ENCODE results near the gene SUFU. TPM values are rescaled to one million over a fixed set of nuclear protein-coding genes. Genes with fewer than 3 reads are reported as not detected.

The SUFU gene
- total and polyA plus RNA-seq, 2 experiments from 2014 or later = 2.8 to 5.6 TPM

- Histone ChIP-seq H3K27me3 (ENCODE audit: insufficient read depth) (no peaks in the 10 kb centered on the region), H4K20me1 (replicated peaks; ENCODE audit: insufficient read depth) (no peaks in the 10 kb centered on the region; the same call in 1 of the 2 replicates), H3K9me2 (ENCODE audit: insufficient read depth) (no peaks in the 10 kb centered on the region), H3K4me3 (no peak overlapping the region), H3K79me2 (replicated peaks; ENCODE audit: insufficient read depth) (no peaks in the 10 kb centered on the region), H3K4me2 (no peak overlapping the region), H3K36me3 (ENCODE audit: insufficient read depth) (no peaks in the 10 kb centered on the region), H3F3A (replicated peaks; ENCODE audit: low read depth) (no peaks in the 10 kb centered on the region), H3K27ac (ENCODE audit: low read depth) (no peak overlapping the region), H2AFZ (no peak overlapping the region), H3K4me1 (ENCODE audit: insufficient read depth) (no peaks in the 10 kb centered on the region)
- H3K36me3 Mint-ChIP-seq (ENCODE audit: low read depth) = no peaks in the 10 kb centered on the region
- H3K27me3 Mint-ChIP-seq (ENCODE audit: insufficient read depth, low read depth, poor library complexity) = peaks cover 5% of the 10 kb centered on the region
- no peaks in the 10 kb centered on the region for H3K9me3 Mint-ChIP-seq
- peaks cover 3% of the 10 kb centered on the region; the same call in 1 of the 3 replicates for H3K4me1 Mint-ChIP-seq
- no peak for DNase-seq (ENCODE audit: low spot score)
- H3K4me3 Mint-ChIP-seq = no peak overlapping the region
- TF ChIP-seq CREB1 (CRISPR knock-in tag; IDR thresholded peaks at IDR 0.05; ENCODE audit: low read depth) (no peak), NANOG (IDR thresholded peaks at IDR 0.05; ENCODE audit: borderline replicate concordance) (no peak), EZH2 (IDR thresholded peaks at IDR 0.05; ENCODE audit: low read depth, unreplicated experiment) (no peak), POLR2AphosphoS5 (IDR thresholded peaks at IDR 0.05; ENCODE audit: low read depth) (no peak)
- H3K27ac Mint-ChIP-seq = no peak overlapping the region
- no peak for ATAC-seq
These were observed 34.2 kb downstream of the SUFU start for GRCh38 chr10:102537948-102538347.

- H3K36me3 ChIP-seq (ENCODE audit: insufficient read depth) = no peaks in the 10 kb centered on the region
- H3K4me1 ChIP-seq (ENCODE audit: insufficient read depth) = no peaks in the 10 kb centered on the region
- ATAC-seq (no peak), DNase-seq (ENCODE audit: low spot score) (no peak)
- no peaks in the 10 kb centered on the region for H3K9me2 ChIP-seq (ENCODE audit: insufficient read depth)
- Mint-ChIP-seq H3K27ac (no peak overlapping the region), H3K9me3 (no peaks in the 10 kb centered on the region), H3K4me3 (no peak overlapping the region), H3K36me3 (ENCODE audit: low read depth) (no peaks in the 10 kb centered on the region), H3K27me3 (ENCODE audit: insufficient read depth, low read depth, poor library complexity) (peaks cover 5% of the 10 kb centered on the region), H3K4me1 (peaks cover 4% of the 10 kb centered on the region; the same call in 1 of the 3 replicates)
- peaks cover 3% of the 10 kb centered on the region for H4K20me1 ChIP-seq (replicated peaks; ENCODE audit: insufficient read depth)
- no peaks in the 10 kb centered on the region for H3K27me3 ChIP-seq (ENCODE audit: insufficient read depth)
- H2AFZ ChIP-seq = no peak overlapping the region
- H3K4me3 ChIP-seq = no peak overlapping the region
- no peaks in the 10 kb centered on the region for H3F3A ChIP-seq (replicated peaks; ENCODE audit: low read depth)
- H3K4me2 ChIP-seq = no peak overlapping the region
- no peak overlapping the region for H3K27ac ChIP-seq (ENCODE audit: low read depth)
- no peaks in the 10 kb centered on the region for H3K79me2 ChIP-seq (replicated peaks; ENCODE audit: insufficient read depth)
- TF ChIP-seq ZNF114 (CRISPR knock-in tag; IDR thresholded peaks at IDR 0.05) (no peak), JUNB (IDR thresholded peaks at IDR 0.05; ENCODE audit: unreplicated experiment) (no peak), POLR2AphosphoS5 (IDR thresholded peaks at IDR 0.05; ENCODE audit: low read depth) (no peak), CTCF (conservative IDR thresholded peaks at IDR 0.05; ENCODE audit: low read depth in 2 of 2) (no peak), EZH2phosphoT487 (IDR thresholded peaks at IDR 0.05; ENCODE audit: unreplicated experiment) (no peak), STAT1 (IDR thresholded peaks at IDR 0.05; ENCODE audit: unreplicated experiment) (no peak), EZH2 (IDR thresholded peaks at IDR 0.05; ENCODE audit: low read depth, unreplicated experiment) (no peak), ETS1 (IDR thresholded peaks at IDR 0.05) (no peak), NANOG (IDR thresholded peaks at IDR 0.05; ENCODE audit: borderline replicate concordance) (no peak), REST (IDR thresholded peaks at IDR 0.05; ENCODE audit: unreplicated experiment) (no peak)
These were observed 35.0 kb downstream of the SUFU start for GRCh38 chr10:102538811-102539210.
